Activated T-cell treated with anti-CD3 and anti-CD28 coated beads for 1 hour (primary cell): ENCODE measurements around the gene SIT1.

Source experiments
- DNase-seq: peaks from one replicate; pipeline ENCODE4 v3.0.0-alpha.2; 2020; ENCODE audit warnings: low read depth

Gene SIT1

GRCh38 chr9:35682520-35683315 lies 32.0 kb upstream of the SIT1 start:
- no peak for DNase-seq

GRCh38 chr9:35682051-35682450 lies 31.3 kb upstream of the SIT1 start:
- no peak for DNase-seq

GRCh38 chr9:35681341-35682002 lies 30.7 kb upstream of the SIT1 start:
- DNase-seq: no peak

- DNase-seq: no peak
Measured at GRCh38 chr9:35680331-35681105, 29.8 kb upstream of the SIT1 start.

GRCh38 chr9:35679766-35680330 lies 29.1 kb upstream of the SIT1 start:
- no peak for DNase-seq

GRCh38 chr9:35679091-35679490 lies 28.4 kb upstream of the SIT1 start:
- no peak for DNase-seq

- DNase-seq: no peak
Measured at GRCh38 chr9:35675732-35676392, 25.1 kb upstream of the SIT1 start.

- no peak for DNase-seq
Measured at GRCh38 chr9:35675204-35675603, 24.5 kb upstream of the SIT1 start.

GRCh38 chr9:35674025-35674361 lies 23.3 kb upstream of the SIT1 start:
- DNase-seq: no peak

GRCh38 chr9:35673132-35674024 lies 22.6 kb upstream of the SIT1 start, which contains the start of gene CA9:
CA9 (plus strand) TSS chr9:35673928; CDS start chr9:35673960, 32 bp downstream.
- DNase-seq: no peak

- no peak for DNase-seq
Measured at GRCh38 chr9:35669331-35670145, 18.8 kb upstream of the SIT1 start.

- DNase-seq: no peak
Measured at GRCh38 chr9:35667939-35668338, 17.2 kb upstream of the SIT1 start.

- no peak for DNase-seq
Measured at GRCh38 chr9:35666549-35666948, 15.8 kb upstream of the SIT1 start.

GRCh38 chr9:35666045-35666444 lies 15.3 kb upstream of the SIT1 start:
- no peak for DNase-seq

- DNase-seq: no peak
Measured at GRCh38 chr9:35665471-35665818, 14.7 kb upstream of the SIT1 start.

GRCh38 chr9:35664531-35665470 lies 14.1 kb upstream of the SIT1 start, which contains the start of gene ARHGEF39:
ARHGEF39 (minus strand) TSS chr9:35665195; CDS start chr9:35665169, 26 bp downstream.
- peak; percentile 48 for DNase-seq

- DNase-seq: no peak
Measured at GRCh38 chr9:35662437-35662836, 11.7 kb upstream of the SIT1 start.

GRCh38 chr9:35661756-35662350 lies 11.1 kb upstream of the SIT1 start:
- no peak for DNase-seq
